Measurements from ENCODE around the gene HBA2. TPM values are rescaled to one million over a fixed set of nuclear protein-coding genes. Genes with fewer than 3 reads are reported as not detected.

Gene HBA2
- total and polyA plus RNA-seq, 12 donors = 1.9 to 1,723 (median 36.9) TPM; not detected in 2

DNA sequence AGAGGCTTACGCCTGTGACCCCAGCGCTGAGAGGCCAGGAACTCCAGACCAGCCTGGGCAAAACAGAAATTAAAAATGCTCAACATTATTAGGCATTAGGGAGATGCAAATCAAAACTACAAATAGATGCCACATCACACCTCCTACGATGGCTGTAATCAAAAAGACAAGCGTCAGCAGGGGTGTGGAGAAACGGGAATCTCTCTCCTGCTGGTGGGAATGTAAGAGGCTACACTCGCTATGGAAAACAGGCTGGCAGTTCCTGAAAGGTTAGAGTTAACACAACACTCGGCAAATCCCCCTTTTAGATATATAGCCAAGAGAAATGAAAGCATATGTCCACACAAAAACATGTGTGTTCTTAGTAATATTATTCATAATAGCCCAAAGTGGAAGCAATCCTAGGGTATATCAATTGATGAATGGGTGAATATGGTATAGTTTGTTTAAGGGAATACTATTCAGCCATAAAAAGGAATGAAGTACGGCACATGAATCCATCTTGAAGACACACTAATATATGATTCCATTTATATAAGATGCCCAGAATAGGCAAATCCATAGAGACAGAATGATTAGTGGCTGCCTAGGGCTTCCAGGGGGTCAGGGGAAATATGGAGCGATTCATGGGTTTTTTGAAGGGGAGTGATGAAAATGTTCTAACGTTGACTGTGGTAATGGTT is 32.4 kb upstream of the HBA2 start:
- Histone ChIP-seq H3K27me3 (no peaks in the 10 kb centered on the region), H3K27ac (no peak overlapping the region), H3K9me3 (replicated peaks in 1 of 3) (no peaks in the 10 kb centered on the region), H3K4me1 (replicated peaks in 1 of 2) (peaks cover 5 to 16% of the 10 kb centered on the region in 2 donors), H3K36me3 (replicated peaks in 1 of 2) (no peaks in the 10 kb centered on the region), H3K4me3 (no peak overlapping the region)
- no peak for TF ChIP-seq POLR2A (IDR thresholded peaks at IDR 0.05)
- TF ChIP-seq, protein P1, sequence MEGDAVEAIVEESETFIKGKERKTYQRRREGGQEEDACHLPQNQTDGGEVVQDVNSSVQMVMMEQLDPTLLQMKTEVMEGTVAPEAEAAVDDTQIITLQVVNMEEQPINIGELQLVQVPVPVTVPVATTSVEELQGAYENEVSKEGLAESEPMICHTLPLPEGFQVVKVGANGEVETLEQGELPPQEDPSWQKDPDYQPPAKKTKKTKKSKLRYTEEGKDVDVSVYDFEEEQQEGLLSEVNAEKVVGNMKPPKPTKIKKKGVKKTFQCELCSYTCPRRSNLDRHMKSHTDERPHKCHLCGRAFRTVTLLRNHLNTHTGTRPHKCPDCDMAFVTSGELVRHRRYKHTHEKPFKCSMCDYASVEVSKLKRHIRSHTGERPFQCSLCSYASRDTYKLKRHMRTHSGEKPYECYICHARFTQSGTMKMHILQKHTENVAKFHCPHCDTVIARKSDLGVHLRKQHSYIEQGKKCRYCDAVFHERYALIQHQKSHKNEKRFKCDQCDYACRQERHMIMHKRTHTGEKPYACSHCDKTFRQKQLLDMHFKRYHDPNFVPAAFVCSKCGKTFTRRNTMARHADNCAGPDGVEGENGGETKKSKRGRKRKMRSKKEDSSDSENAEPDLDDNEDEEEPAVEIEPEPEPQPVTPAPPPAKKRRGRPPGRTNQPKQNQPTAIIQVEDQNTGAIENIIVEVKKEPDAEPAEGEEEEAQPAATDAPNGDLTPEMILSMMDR (IDR thresholded peaks at IDR 0.05) = no peak
- DNase-seq = no peak
- intact Hi-C loops (cut with DNase I) = no loop called here
- 63 to 70% (median 68%) methylated on average over 10 of the region's 10 CpGs for whole genome bisulfite sequencing, 4 donors

DNA sequence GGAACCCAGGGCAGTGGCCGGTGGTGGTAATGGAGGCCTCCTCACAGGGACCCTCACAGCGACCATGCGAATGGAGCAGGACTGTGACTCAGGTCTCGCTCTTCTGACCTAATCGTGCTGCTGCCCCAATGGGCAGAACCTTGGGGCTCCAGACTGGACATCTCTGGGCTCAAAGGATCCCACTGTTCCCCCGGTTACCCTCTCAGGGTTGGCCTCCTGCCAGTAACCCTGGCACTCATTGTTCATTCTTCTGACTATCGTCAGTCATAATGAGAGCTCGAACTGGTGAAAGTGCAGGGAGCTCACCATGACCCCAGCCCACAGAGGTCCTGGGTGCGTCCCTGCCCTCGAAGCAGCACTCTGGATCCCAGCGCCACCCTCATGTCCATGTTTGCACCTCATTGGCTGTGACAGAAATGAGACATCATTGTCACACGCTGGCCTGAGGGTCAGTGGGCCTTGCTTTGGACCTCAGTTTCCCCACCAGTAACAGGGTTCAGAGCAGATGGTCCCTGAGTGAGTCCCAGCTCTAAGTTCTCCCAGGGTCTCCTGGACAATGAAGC is 30.2 kb upstream of the HBA2 start:
- Histone ChIP-seq H3K27ac (no peak overlapping the region), H3K4me1 (replicated peaks in 1 of 2) (peaks cover 3% of the 10 kb centered on the region in 2 donors), H3K27me3 (no peaks in the 10 kb centered on the region), H3K4me3 (no peak overlapping the region), H3K36me3 (replicated peaks in 1 of 2) (no peaks in the 10 kb centered on the region), H3K9me3 (replicated peaks in 1 of 3) (no peaks in the 10 kb centered on the region)
- DNase-seq = no peak
- TF ChIP-seq, protein P1 (IDR thresholded peaks at IDR 0.05) = no peak
- TF ChIP-seq POLR2A (IDR thresholded peaks at IDR 0.05) = no peak
- intact Hi-C loops (cut with DNase I) = no loop called here
- 70 to 84% (median 78%) methylated on average over 7 to 12 of the region's 12 CpGs for WGBS, 4 donors

DNA sequence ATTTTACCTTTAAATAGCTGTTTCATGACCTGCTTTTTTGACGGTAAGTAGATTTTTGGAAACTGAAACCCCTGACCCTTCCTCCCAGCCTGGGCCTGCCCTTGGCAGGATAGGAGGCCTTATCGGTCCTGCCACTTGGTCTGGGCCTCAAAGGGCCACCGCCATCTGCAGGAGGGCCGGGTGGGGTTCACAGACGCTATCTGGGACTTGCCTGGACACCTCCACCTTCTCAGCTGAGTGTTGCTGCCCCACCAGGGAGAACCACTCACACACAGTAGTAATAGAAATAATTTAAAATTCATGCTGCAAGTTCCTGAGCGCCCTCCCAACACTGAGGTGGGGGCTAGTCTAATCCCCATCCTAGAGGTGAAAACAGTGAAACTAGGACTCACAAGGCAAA is 29.6 kb upstream of the HBA2 start:
- intact Hi-C loops (cut with DNase I) = no loop called here
- no peaks in the 10 kb centered on the region for H3K4me1 ChIP-seq (replicated peaks in 1 of 2)
- H3K27ac ChIP-seq = no peak overlapping the region
- H3K9me3 ChIP-seq (replicated peaks in 1 of 3) = no peaks in the 10 kb centered on the region
- no peak for TF ChIP-seq POLR2A (IDR thresholded peaks at IDR 0.05)
- TF ChIP-seq, protein P1 (IDR thresholded peaks at IDR 0.05) = no peak
- DNase-seq = no peak
- no peak overlapping the region for H3K4me3 ChIP-seq
- H3K27me3 ChIP-seq = no peaks in the 10 kb centered on the region
- 70 to 91% (median 80%) methylated on average over 6 of the region's 6 CpGs for WGBS, 4 donors
- H3K36me3 ChIP-seq (replicated peaks in 1 of 2) = no peaks in the 10 kb centered on the region

DNA sequence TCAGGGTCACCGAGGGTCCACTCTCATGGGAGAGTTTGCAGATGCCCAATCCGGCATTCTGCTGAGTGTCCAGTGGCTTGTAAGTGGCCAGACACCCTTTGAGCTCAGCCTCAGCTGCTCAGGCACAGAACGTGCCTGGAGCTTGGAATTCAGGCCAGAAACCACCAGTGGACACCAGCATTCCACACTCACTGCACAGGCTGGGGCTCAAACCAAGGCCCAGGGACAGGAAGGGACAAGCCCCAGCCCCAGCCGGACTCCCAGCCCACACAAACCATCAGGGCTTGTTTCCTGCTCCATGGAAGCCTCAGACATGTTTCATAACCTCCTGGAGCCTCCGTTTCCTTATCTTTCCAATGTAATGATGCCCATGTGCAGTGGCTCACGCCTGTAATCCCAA is 29.2 kb upstream of the HBA2 start:
- Histone ChIP-seq H3K27me3 (no peaks in the 10 kb centered on the region), H3K4me1 (replicated peaks in 1 of 2) (no peaks in the 10 kb centered on the region), H3K27ac (no peak overlapping the region), H3K36me3 (replicated peaks in 1 of 2) (no peaks in the 10 kb centered on the region), H3K4me3 (no peak overlapping the region), H3K9me3 (replicated peaks in 1 of 3) (no peaks in the 10 kb centered on the region)
- TF ChIP-seq, protein P1 (IDR thresholded peaks at IDR 0.05) = no peak
- TF ChIP-seq POLR2A (IDR thresholded peaks at IDR 0.05) = no peak
- intact Hi-C loops (cut with DNase I) = no loop called here
- DNase-seq = no peak
- WGBS, 4 donors = 63 to 77% (median 67%) methylated on average over 4 to 6 of the region's 6 CpGs
